SK-N-SH (cell line): ENCODE measurements around the gene HIPK1. TPM values are rescaled to one million over a fixed set of nuclear protein-coding genes. Genes with fewer than 3 reads are reported as not detected.

Experiments
- CTCF ChIA-PET: fragments of 300-600, 350-600 bp; formaldehyde crosslinking; extraction: SDS; loops from one replicate; lab custom pipeline; 2021; lab: Yijun Ruan, JAX
- POLR2A ChIA-PET: fragments of 350-600 bp; sonication (Branson Sonifier 250); formaldehyde crosslinking; extraction: SDS; loops from one replicate; lab custom pipeline; 2020; ENCODE audit warnings: antibody characterized with exemption, inconsistent platforms; lab: Yijun Ruan, JAX
- DNase-seq: peaks from one replicate; pipeline ENCODE4 v3.0.0; 2012
- H2AFZ ChIP-seq: fragments of 200-600 bp; sonication (generic); 2 replicates; pipeline ENCODE4 v1.8.1; 2016; ENCODE audit warnings: antibody characterized with exemption, mild to moderate bottlenecking, low read depth
- H3F3A ChIP-seq: fragments of 200-600 bp; sonication (generic); replicated peaks from 2 replicates; pipeline ENCODE3; 2016; ENCODE audit warnings: antibody characterized with exemption, mild to moderate bottlenecking; ENCODE audit not compliant: insufficient read depth
- H3K27ac ChIP-seq, 2 experiments: fragments of 200-500 bp in 1 of 2; fragments of 200-600 bp in 1 of 2; sonication (Bioruptor generic) in 1 of 2; sonication (generic), shearing (Covaris generic) in 1 of 2; 2 replicates each; pipeline versions ENCODE4 v1.5.1 to v1.6.1; 2014 to 2016; ENCODE audit warnings: low read depth in 2 of 2, inconsistent platforms in 1 of 2, low read length in 1 of 2, mild to moderate bottlenecking in 1 of 2, mixed read lengths in 1 of 2
- H3K27me3 ChIP-seq: fragments of 200-600 bp; sonication (generic), shearing (Covaris generic); 2 replicates; pipeline ENCODE4 v1.6.1; 2016; ENCODE audit warnings: mixed run types; ENCODE audit not compliant: insufficient read depth
- H3K36me3 ChIP-seq, 2 experiments: fragments of 200-500 bp in 1 of 2; fragments of 200-600 bp in 1 of 2; sonication (Bioruptor generic) in 1 of 2; sonication (generic) in 1 of 2; replicated peaks in 1 of 2; 2 replicates each; pipeline versions ENCODE3 to v1.5.1; 2014 to 2016; ENCODE audit warnings: low read length in 1 of 2, mild to moderate bottlenecking in 1 of 2; ENCODE audit not compliant: insufficient read depth in 2 of 2, control insufficient read depth in 1 of 2
- H3K4me1 ChIP-seq, 2 experiments: fragments of 200-500 bp in 1 of 2; fragments of 200-600 bp in 1 of 2; sonication (Bioruptor generic) in 1 of 2; sonication (generic), shearing (Covaris generic) in 1 of 2; 2 replicates each; pipeline versions ENCODE4 v1.5.1 to v1.6.1; 2014 to 2016; ENCODE audit warnings: low read depth in 1 of 2, low read length in 1 of 2, mixed run types in 1 of 2; ENCODE audit not compliant: insufficient read depth in 2 of 2, control insufficient read depth in 1 of 2
- H3K4me2 ChIP-seq: fragments of 200-600 bp; sonication (generic), shearing (Covaris generic); 2 replicates; pipeline ENCODE4 v1.6.1; 2017; ENCODE audit warnings: mixed run types
- H3K4me3 ChIP-seq, 2 experiments: fragments of 200-500 bp in 1 of 2; fragments of 200-600 bp in 1 of 2; sonication (Bioruptor generic) in 1 of 2; sonication (generic), shearing (Covaris generic) in 1 of 2; 2 replicates each; pipeline versions ENCODE4 v1.5.1 to v1.8.1; 2014 to 2016; ENCODE audit warnings: low read depth in 2 of 2, inconsistent platforms in 1 of 2, low read length in 1 of 2, mild to moderate bottlenecking in 1 of 2, mixed read lengths in 1 of 2, moderate library complexity in 1 of 2
- H3K79me2 ChIP-seq: fragments of 200-600 bp; sonication (generic); 2 replicates; pipeline ENCODE4 v1.8.1; 2017; ENCODE audit warnings: mild to moderate bottlenecking; ENCODE audit not compliant: insufficient read depth
- H3K9ac ChIP-seq: fragments of 200-600 bp; sonication (generic); 2 replicates; pipeline ENCODE4 v1.6.1; 2017; ENCODE audit warnings: mixed run types
- H3K9me2 ChIP-seq: fragments of 200-600 bp; sonication (generic); 2 replicates; pipeline ENCODE4 v1.6.1; 2017; ENCODE audit warnings: mixed run types
- H3K9me3 ChIP-seq: fragments of 200-600 bp; sonication (generic); 2 replicates; pipeline ENCODE4 v1.6.1; 2017; ENCODE audit warnings: mixed run types, mild to moderate bottlenecking, moderate library complexity
- H4K20me1 ChIP-seq: fragments of 200-600 bp; sonication (generic); 2 replicates; pipeline ENCODE4 v1.6.1; 2017; ENCODE audit warnings: mild to moderate bottlenecking, mixed run types; ENCODE audit not compliant: insufficient read depth
- EP300 ChIP-seq, 2 experiments: IDR thresholded peaks; 2 replicates each; pipeline versions ENCODE4 v1.4.0 to v1.6.1; 2012; ENCODE audit warnings: borderline replicate concordance in 1 of 2, low read depth in 1 of 2, low read length in 1 of 2
- EZH2phosphoT487 ChIP-seq: fragments of 200-600 bp; sonication (generic); IDR thresholded peaks from 2 replicates; pipeline ENCODE4 v1.6.1; 2017; ENCODE audit warnings: low read depth, mixed run types, mild to moderate bottlenecking, antibody characterized with exemption, moderate library complexity, borderline replicate concordance
- GATA2 ChIP-seq: sonication (generic); formaldehyde crosslinking; IDR thresholded peaks from 2 replicates; pipeline ENCODE4 v1.5.0; 2020; ENCODE audit warnings: mild to moderate bottlenecking, missing genetic modification reagents
- IRF3 ChIP-seq: fragments of 150-350 bp; IDR thresholded peaks from 2 replicates; pipeline ENCODE4 v1.6.1; 2016; ENCODE audit warnings: mild to moderate bottlenecking, low read depth, low read length
- NFIC ChIP-seq: IDR thresholded peaks from 2 replicates; pipeline ENCODE4 v1.4.0; 2012; ENCODE audit warnings: borderline replicate concordance
- RCOR1 ChIP-seq: fragments of 150-350 bp; IDR thresholded peaks from 2 replicates; pipeline ENCODE4 v1.6.1; 2017; ENCODE audit warnings: antibody characterized with exemption, low read length
- REST ChIP-seq: IDR thresholded peaks from 2 replicates; pipeline ENCODE4 v1.6.1; 2012; ENCODE audit warnings: mild to moderate bottlenecking, low read depth, low read length, moderate library complexity
- RFX5 ChIP-seq: IDR thresholded peaks from 2 replicates; pipeline ENCODE4 v1.6.1; 2012; ENCODE audit warnings: mild to moderate bottlenecking, improper control_type of control experiment, low read length
- SIN3A ChIP-seq: IDR thresholded peaks from 2 replicates; pipeline ENCODE4 v1.6.1; 2012; ENCODE audit warnings: low read depth, mild to moderate bottlenecking, low read length, moderate library complexity, borderline replicate concordance
- USF2 ChIP-seq: fragments of 150-350 bp; IDR thresholded peaks from 2 replicates; pipeline ENCODE4 v1.6.1; 2017; ENCODE audit warnings: antibody characterized with exemption, low read length, low read depth, borderline replicate concordance
- ZBTB33 ChIP-seq: IDR thresholded peaks from 2 replicates; pipeline ENCODE4 v1.4.0; 2012; ENCODE audit warnings: low read depth, borderline replicate concordance
- WGBS: methylation state at CpG from one replicate; pipeline ENCODE4 v1.1.6; 2017; ENCODE audit warnings: low lambda C conversion rate; 5-methylcytosine and 5-hydroxymethylcytosine counted together
- polyA plus RNA-seq, 3 experiments: library from polyadenylated mRNA; depleted of rRNA; stranded (reverse); fragments of >200 nt; gene quantifications; 2 replicates each; pipeline ENCODE4 v1.2.3, GENCODE V29; 2012

HIPK1 gene
- polyA plus RNA-seq, 1 of the 3 experiments (the other 2 are of a cell fraction) = 7.1 TPM

- TF ChIP-seq IRF3 (no peak), REST (no peak), EP300 (IDR thresholded peaks at IDR 0.05; ENCODE audit: borderline replicate concordance in 1 of 2, low read depth in 1 of 2, low read length in 1 of 2) (no peak), EZH2phosphoT487 (no peak), USF2 (no peak), NFIC (no peak), SIN3A (no peak), RCOR1 (no peak), RFX5 (no peak), GATA2 (CRISPR knock-in tag) (no peak), ZBTB33 (no peak)
- H3K9ac ChIP-seq = no peak overlapping the region
- H2AFZ ChIP-seq = no peak overlapping the region
- H3K4me1 ChIP-seq = peaks cover 8 to 22% of the 10 kb centered on the region in 2 experiments
- no peaks in the 10 kb centered on the region for H3F3A ChIP-seq
- no peak for DNase-seq
- ChIA-PET POLR2A (no interaction called here), CTCF (interaction anchor here (1.1 to 1.6 kb wide), 3 partner anchors 15 to 43 kb away, joined by 3 to 6 read pairs (median 4); no protein-coding TSS in a partner anchor)
- peaks cover 100% of the 10 kb centered on the region for H3K79me2 ChIP-seq
- WGBS = 93% methylated on average over 5 of the region's 5 CpGs
- no peaks in the 10 kb centered on the region for H3K9me3 ChIP-seq
- no peaks in the 10 kb centered on the region for H3K9me2 ChIP-seq
- no peak overlapping the region for H3K4me2 ChIP-seq
- no peaks in the 10 kb centered on the region for H3K27me3 ChIP-seq
- H4K20me1 ChIP-seq = peaks cover 88% of the 10 kb centered on the region
- no peak overlapping the region for H3K27ac ChIP-seq
- H3K4me3 ChIP-seq = no peak overlapping the region
- H3K36me3 ChIP-seq = no peaks in the 10 kb centered on the region
Observed at GRCh38 chr1:113934511-113935055, 5.5 kb downstream of the HIPK1 start.
